ENCODE results near the gene ARFRP1.
A peak's percentile ranks its signal among the peaks of the same experiment; 100 is the strongest.

ARFRP1 gene

GRCh38 chr20:63752411-63753101, 44.8 kb upstream of the ARFRP1 start:
- H3K27ac ChIP-seq, result no peak overlapping the region
- H3K4me3 ChIP-seq (ENCODE audit: low read depth, low read length), result no peak overlapping the region
- no peaks in the 10 kb centered on the region for H3K36me3 ChIP-seq
- TF ChIP-seq CTCF (IDR thresholded peaks at IDR 0.05; ENCODE audit: low read depth, low read length), result no peak
- no peak for DNase-seq
- no peaks in the 10 kb centered on the region for H3K27me3 ChIP-seq (ENCODE audit: insufficient read depth, low read depth, severe bottlenecking)
- no peaks in the 10 kb centered on the region for H3K9me3 ChIP-seq (ENCODE audit: severe bottlenecking)

DNA sequence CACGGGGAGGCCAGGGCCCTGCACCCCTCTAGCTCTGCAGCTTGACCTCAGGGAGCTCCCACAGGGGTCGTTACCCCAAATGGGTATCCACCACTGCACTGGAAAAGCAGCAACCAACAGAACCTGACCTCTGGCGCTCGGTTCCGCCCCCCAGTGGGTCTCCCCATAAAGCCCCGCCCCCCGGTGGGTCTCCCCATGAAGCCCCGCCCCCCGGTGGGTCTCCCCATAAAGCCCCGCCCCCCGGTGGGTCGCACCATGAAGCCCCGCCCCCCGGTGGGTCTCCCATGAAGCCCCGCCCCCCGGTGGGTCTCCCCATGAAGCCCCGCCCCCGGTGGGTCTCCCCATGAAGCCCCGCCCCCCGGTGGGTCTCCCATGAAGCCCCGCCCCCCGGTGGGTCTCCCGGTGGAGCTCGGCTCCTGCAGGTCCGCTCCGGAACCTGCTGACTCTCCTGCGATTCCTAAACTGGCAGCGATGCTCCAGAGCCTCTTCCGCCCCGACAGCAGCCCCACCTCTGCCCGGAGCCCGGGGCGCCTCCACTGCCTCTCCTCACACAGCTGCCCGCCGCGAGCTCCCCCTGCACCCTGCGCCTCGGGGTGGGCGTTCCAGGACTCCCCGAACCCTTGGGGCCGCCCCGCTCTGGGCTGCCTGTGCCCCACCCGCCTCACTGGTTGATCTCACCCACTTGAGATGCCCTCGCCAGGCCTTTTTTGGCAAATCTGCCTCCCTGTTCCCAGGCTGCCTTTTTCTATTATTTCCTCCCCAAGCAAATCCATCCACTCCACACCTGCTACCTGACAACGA, 43.9 kb upstream of the ARFRP1 start:
- Histone ChIP-seq H3K36me3 (no peaks in the 10 kb centered on the region), H3K27me3 (ENCODE audit: insufficient read depth, low read depth, severe bottlenecking) (no peaks in the 10 kb centered on the region), H3K4me3 (ENCODE audit: low read depth, low read length) (no peak overlapping the region), H3K9me3 (ENCODE audit: severe bottlenecking) (no peaks in the 10 kb centered on the region), H3K27ac (peak overlapping the region; percentile 52)
- no peak for TF ChIP-seq CTCF (IDR thresholded peaks at IDR 0.05; ENCODE audit: low read depth, low read length)
- no peak for DNase-seq

GRCh38 chr20:63750807-63751470, 43.2 kb upstream of the ARFRP1 start:
- H3K4me3 ChIP-seq (ENCODE audit: low read depth, low read length), result no peak overlapping the region
- H3K36me3 ChIP-seq, result no peaks in the 10 kb centered on the region
- DNase-seq, result no peak
- H3K27me3 ChIP-seq (ENCODE audit: insufficient read depth, low read depth, severe bottlenecking), result no peaks in the 10 kb centered on the region
- peak overlapping the region; percentile 52 for H3K27ac ChIP-seq
- H3K9me3 ChIP-seq (ENCODE audit: severe bottlenecking), result no peaks in the 10 kb centered on the region
- no peak for TF ChIP-seq CTCF (IDR thresholded peaks at IDR 0.05; ENCODE audit: low read depth, low read length)

DNA sequence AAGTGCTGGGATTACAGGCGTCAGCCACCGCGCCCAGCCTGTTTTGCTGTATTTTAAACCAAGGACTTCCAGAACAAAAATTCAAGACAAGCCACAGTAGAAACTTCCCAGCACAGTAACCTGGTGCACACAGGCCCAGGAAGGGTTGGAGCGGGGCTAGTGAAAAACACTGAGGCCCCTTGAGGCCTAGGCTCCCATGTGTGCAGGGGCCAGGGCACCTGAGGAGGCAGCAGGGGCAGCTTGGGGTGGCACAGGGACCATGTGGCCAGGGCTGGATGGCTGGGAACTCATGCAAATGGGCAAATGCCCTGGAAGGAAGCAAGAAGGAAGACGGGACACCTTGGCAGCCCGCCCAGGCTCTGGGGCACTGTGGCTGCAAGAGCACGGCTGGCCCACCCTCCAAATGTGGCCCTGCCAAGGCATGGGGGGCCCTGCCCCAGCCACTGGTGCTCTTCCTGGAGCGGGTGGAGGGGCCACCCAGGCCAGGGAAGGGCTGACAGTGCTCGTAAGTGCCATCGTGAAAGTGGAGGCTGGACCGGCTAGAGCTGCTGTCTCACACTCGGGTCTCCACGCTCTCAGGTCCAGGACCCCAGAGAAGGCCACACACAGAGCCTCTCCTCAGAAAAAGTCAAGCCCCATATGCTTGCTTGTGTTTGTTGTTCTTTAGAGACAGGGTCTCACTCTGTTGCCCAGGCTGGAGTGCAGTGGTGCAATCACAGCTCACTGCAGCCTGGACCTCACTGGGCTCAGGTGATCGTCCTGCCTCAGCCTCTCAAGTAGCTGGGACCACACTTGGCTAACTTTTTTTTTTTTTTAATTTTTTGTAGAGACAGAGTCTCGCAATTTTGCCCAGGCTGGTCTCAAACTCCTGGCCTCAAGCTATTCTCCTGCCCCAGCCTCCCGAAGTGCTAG, 42.1 kb upstream of the ARFRP1 start:
- Histone ChIP-seq H3K36me3 (no peaks in the 10 kb centered on the region), H3K27ac (no peak overlapping the region)

More for the DNA sequence above, 42.1 kb upstream of the ARFRP1 start:
- Histone ChIP-seq H3K27me3 (ENCODE audit: insufficient read depth, low read depth, severe bottlenecking) (no peaks in the 10 kb centered on the region), H3K4me3 (ENCODE audit: low read depth, low read length) (no peak overlapping the region), H3K9me3 (ENCODE audit: severe bottlenecking) (no peaks in the 10 kb centered on the region)
- no peak for TF ChIP-seq CTCF (IDR thresholded peaks at IDR 0.05; ENCODE audit: low read depth, low read length)
- no peak for DNase-seq
